GM12873 (cell line): ENCODE data around the gene ZNF134.

Experiments used
- TF ChIP-seq, protein P1 (sequence below): IDR thresholded peaks from 2 replicates; pipeline ENCODE4 v1.5.1; 2012; ENCODE audit warnings: low read depth, mild to moderate bottlenecking, moderate library complexity, low read length, control low read depth; ENCODE audit not compliant: insufficient read depth; ENCODE audit errors: missing control alignments

ZNF134 gene

DNA sequence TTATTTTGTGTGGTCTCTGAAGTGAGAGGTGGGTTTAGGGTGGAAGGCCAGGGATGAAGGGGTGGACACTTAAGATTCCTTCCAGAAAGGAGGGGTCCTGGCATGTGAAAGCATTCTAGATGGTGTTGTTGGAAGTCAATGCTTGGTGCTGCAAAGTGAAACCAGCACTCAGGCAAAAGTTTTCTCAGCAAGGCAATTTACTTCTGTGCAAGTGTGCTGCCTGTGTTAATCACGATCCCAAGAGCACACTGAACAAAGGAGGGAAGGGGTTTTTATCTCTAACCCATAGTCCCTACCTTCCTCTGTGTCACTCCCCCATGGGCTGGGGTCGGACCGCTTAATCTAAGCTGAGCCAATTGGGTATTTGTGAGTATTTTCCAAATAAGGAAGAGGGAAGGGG is 1.3 kb downstream of the ZNF134 start:
- TF ChIP-seq, protein P1, sequence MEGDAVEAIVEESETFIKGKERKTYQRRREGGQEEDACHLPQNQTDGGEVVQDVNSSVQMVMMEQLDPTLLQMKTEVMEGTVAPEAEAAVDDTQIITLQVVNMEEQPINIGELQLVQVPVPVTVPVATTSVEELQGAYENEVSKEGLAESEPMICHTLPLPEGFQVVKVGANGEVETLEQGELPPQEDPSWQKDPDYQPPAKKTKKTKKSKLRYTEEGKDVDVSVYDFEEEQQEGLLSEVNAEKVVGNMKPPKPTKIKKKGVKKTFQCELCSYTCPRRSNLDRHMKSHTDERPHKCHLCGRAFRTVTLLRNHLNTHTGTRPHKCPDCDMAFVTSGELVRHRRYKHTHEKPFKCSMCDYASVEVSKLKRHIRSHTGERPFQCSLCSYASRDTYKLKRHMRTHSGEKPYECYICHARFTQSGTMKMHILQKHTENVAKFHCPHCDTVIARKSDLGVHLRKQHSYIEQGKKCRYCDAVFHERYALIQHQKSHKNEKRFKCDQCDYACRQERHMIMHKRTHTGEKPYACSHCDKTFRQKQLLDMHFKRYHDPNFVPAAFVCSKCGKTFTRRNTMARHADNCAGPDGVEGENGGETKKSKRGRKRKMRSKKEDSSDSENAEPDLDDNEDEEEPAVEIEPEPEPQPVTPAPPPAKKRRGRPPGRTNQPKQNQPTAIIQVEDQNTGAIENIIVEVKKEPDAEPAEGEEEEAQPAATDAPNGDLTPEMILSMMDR, result no peak

DNA sequence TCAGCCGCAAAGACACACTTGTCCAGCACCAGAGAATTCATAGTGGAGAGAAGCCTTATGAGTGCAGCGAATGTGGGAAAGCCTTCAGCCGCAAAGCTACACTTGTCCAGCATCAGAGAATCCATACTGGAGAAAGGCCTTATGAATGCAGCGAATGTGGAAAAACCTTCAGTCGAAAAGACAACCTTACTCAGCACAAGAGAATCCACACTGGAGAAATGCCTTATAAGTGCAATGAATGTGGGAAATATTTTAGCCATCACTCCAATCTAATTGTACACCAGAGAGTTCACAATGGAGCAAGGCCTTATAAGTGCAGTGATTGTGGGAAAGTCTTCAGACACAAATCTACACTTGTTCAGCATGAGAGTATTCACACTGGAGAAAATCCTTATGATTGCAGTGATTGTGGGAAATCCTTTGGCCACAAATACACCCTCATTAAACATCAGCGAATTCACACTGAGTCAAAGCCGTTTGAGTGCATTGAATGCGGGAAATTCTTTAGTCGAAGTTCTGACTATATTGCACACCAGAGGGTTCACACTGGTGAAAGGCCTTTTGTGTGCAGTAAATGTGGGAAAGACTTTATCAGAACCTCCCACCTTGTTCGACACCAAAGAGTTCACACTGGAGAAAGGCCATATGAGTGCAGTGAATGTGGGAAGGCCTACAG is 6.8 kb downstream of the ZNF134 start:
- TF ChIP-seq, protein P1, result no peak

DNA sequence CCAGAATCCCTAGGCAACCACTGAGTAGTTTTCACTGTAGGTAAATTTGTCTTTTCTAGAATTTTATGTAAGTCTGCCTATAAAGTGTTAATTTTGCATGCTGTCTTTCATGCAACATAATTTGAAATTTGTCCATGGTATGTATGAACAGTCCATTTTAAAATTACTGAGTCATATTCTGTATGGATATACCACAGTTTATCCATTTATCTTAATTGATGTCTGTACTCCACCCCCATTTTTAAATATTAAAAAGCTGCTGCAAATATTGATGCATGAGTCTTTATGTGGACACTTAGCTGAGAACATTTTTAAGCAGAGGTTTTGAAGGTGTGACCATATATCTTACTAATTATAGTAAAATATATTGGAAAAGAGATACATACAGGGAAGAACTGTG is 9.0 kb downstream of the ZNF134 start:
- TF ChIP-seq, protein P1, result no peak

DNA sequence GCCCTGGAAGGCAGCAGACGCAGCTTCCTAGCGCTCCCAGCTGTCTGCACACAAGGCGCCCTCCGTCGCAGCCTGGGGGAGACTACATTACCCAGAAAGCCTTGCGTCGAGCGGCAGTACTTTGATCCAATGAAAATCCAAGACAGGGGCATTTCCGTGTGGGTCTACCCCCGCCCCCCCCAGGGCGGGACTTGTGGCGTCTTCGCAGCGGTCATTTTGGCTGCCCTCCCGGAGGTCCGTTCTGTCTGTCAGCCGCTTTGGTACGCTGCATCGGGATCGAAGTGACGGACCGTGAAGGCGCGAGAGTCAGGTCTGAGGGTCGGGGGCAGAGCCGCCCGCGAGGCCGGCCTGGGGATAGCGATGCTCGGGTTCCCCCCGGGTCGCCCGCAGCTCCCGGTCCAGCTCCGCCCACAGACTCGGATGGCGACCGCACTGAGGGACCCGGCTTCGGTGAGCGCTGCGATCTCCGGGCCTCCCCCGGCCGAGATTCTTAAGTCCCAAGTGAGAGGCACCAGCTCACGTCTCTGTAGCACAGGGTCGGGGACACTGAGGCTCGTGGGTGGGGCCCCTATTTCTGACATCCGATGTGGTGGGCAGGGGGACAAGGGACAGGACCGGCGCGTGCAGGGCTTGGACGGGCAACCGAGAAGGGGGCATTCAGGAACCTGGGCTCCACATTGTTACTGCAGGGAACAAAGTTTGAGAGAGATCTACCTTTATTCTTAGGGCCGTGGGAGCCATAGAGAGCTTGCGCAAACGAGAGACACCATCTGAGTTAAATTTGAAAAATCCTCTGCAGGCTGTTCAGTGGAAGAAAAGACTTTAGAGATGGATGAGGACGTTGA is 19.2 kb downstream of the ZNF134 start, which contains the start of gene ZNF211:
Gene ZNF211, plus strand, starts transcription at position 182 of the 845 bp plus-strand sequence. Its CDS starts 179 bp downstream, at position 361.
- TF ChIP-seq, protein P1, result no peak

DNA sequence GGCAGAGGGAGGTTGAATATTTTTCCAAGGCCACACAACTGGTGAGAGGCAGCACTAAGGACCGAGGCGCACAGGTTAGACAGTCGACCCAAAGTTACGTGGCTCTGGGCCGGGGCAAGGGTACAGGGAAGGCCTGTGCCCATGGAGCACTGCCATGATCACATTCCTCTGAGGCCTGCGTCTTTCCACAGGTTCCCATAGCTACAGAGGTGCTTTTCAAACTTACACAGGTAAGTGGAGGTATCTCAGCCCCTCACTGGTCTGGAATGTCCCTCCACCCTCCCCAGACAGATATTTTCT is 19.7 kb downstream of the ZNF134 start:
- TF ChIP-seq, protein P1, result no peak

DNA sequence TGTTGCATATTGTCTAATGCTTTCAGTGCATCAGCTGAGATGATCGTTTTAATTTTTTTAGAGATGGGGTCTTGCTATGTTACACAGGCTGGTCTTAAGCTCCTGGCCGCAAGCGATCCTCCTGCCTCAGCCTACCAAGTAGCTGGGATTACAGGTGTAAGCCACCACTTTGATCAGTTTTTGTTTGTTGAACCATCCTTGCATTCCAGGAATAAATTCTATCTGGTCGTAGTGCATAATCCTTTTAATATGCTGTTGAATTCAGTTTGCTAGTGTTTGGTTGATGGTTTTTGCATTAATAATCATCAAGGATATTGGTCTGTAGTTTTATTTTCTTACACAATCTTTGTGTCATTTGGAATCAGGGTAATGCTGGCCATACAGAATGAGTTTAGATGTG is 23.3 kb downstream of the ZNF134 start:
- TF ChIP-seq, protein P1, result no peak

DNA sequence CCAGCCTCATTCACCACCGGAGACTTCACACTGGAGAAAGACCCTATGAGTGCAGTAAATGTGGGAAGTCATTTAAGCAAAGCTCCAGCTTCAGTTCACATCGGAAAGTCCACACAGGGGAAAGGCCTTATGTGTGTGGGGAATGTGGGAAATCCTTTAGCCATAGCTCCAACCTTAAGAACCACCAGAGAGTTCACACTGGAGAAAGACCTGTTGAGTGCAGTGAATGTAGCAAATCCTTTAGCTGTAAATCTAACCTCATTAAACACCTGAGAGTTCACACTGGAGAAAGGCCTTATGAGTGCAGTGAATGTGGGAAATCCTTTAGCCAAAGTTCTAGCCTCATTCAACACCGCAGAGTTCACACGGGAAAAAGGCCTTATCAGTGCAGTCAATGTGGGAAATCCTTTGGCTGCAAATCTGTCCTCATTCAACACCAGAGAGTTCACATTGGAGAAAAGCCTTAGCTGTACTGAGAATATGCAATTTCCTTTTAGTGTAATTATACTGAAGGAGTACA is 27.7 kb downstream of the ZNF134 start:
- TF ChIP-seq, protein P1, result no peak
